NCI-H1417 (cell line): ENCODE data around the gene FKBP8.
"Not testable (repeated sequence)": the region's sequence is repeated elsewhere in the genome, so short reads cannot be mapped to it uniquely, and the experiment has no call there.

ENCODE experiments used
- DNase-seq, 3 experiments: peaks; one replicate each; lab custom pipeline; 2025; lab: John Stamatoyannopoulos, UW

FKBP8 gene

DNA sequence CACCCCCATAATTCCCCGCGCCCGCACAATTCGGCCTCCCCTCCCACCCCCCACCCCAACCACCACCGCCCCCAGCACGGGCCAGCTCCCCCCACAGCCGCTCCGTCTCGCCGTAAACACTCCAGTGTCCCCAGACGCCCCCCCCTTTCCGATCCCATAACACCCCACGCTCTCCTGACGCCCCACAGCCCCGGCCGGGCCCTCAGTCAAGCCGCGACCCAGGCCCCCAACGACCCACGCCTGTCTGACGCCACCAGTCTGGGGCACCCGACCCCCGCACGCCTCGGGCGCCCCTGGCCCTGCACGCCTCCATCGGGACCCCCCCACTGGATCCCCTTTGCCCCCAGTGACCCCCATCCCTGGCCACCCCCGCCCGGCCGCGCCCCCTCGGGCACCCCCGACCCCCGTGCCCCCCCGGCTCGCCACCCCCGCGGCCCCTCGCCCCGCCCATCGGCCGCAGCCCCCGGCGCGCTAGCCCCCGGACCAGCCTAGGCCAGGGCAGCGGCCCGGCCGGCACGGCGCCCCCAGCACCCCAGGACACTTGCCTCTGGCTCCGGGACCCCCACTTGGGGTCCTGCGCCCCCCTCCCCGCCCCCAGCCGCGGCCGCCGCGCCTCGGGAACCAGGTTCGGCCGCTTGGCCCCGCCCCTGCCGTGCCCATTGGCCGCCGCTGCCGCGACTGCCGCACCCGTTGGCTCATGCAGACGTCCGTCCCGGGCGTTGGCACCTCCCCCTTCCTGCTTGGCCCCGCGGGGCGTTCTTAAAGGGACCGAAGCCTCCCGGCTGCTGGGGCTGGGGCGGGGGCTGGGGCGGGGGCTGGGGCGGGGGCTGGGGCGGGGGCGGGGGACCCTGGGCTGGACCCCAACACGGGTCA, at the start of gene FKBP8:
FKBP8 (minus strand) TSS at position 633 of the 873 bp plus-strand sequence. CDS start 1,603 bp downstream, outside the sequence.
- peak; percentile 79 to 87 (median 82) for DNase-seq

DNA sequence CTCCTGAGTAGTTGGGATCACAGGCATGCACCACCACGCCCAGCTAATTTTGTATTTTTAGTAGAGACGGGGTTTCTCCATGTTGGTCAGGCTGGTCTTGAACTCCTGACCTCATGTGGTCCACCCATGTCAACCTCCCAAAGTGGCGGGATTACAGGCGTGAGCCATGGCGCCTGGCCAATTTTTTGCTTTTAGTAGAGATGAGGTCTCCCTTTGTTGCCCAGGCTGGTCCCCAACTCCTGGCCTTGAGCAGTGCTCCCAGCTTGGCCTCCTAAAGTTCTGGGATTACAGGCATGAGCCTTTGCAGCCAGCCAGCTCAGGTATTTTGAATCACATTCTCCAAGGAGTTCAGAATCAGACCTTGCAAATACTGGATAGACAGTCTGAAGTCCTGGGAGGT, 49.4 kb upstream of the FKBP8 start:
- DNase-seq: not testable (repeated sequence)

DNA sequence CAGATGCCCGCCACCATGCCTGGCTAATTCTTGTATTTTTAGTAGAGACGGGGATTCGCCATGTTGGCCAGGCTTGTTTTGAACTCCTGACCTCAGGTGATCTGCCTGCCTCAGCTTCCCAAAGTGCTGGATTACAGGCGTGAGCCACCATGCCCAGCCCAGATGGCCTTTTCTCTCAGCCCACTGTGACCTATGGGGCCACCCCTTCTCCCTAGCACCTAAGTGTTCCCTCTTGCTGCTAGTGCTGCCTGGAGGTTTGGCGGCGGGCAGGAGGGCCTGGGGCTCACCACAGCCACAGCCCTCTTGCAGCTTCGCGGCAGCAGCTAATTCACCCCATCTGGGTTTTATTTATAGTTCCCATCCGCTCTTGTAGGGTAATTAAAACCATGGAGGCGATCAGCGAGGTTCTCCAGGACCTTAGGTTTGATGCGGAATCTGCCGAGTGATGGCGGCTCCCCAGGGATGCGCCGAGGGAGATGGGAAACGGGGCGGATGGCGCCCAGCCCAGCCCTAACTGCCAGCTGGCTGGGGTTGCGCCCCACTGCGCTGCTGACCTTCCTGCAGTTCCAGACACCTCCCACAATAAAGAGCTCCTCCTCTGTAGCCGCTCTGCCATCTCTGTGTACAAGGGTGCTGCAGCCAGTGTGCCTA, 48.5 kb upstream of the FKBP8 start:
- DNase-seq: no peak

DNA sequence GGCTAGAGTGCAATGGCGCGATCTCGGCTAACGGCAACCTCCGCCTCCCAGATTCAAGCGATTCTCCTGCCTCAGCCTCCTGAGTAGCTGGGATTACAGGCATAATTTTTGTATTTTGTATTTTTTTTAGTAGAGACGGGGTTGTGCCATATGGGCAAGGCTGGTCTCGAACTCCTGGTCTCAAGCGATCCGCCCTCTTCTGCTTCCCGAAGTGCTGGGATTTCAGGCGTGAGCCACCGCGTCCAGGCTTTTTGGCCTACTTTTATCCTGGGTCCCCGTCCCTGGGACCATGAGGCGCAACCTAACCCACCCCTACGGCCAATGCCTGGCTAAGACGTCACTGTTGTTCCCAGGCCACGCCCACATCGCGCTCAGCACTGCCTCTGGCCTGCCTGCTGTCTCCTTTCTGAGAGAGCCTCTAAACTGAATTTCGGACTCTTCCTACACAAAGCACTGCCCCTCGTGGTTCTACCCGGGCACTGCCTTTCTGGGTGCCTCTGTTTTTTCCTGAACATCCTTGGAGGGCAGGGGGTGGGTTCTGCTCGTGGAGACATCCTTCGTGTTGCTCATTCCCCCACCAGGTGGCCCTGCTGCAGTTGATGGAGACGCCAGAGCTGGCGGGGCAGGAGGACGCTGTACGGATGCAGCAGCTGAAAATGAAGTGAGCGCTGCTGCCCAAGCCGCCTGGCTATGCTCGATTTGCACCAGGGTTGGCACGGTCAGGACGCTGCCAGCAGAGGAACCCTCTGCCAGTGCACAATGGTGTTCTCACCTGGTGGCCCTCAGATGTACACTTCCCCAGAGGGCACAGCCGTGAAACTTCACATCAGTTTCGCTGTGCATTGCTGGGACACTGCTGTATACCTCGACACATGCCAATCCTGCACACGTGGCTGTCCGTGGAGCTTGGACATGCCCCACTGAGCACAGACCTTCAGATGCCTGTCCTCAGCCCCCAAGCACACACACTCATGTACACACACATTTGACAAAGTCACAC, 47.2 kb upstream of the FKBP8 start:
- DNase-seq: peak in 2 of 3 experiments; percentile 86 to 93

DNA sequence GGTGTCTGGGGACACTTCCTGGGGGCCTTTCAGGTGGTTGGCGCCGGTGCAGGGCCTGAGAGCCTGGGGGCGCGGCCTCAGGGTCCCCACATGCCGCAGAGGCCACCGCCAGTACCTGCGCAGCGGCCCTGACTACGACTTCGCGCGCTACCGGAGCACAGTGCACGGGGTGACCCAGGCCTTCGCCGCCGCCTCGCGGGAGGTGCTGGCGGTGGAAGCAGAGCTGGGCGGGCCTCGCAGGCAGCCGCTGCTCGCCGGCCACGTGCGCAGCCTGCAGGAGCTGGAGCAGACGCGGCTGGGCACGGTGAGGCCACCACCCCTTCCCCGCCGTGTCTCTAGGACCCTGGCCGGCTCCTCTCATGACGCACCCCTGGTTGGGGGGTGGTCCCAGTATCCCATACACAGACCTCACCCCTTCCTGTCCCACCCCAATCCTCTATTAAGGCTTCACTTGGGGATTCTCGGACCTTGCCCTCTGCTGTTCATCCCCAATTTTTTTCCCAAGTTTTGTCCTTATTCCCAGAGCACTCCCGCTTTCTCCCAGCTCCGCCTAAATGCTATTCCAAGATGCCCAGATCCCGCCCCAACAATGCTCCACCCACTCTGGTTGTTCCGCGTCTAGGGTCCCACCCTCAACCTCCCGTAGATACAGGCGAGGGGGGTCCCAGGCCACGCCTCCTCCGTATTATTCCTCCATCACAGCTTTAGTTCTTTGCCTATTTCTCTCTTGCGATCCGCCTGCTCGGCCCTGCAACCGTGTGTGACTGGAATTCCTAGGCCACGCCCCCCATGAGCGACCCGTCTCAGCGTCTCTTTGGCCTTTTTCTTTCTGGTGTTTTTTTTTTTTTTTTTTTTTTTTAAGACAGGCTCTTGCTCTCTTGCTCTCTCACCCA, 46.3 kb upstream of the FKBP8 start:
- DNase-seq: peak; percentile 33 to 81 (median 80)

DNA sequence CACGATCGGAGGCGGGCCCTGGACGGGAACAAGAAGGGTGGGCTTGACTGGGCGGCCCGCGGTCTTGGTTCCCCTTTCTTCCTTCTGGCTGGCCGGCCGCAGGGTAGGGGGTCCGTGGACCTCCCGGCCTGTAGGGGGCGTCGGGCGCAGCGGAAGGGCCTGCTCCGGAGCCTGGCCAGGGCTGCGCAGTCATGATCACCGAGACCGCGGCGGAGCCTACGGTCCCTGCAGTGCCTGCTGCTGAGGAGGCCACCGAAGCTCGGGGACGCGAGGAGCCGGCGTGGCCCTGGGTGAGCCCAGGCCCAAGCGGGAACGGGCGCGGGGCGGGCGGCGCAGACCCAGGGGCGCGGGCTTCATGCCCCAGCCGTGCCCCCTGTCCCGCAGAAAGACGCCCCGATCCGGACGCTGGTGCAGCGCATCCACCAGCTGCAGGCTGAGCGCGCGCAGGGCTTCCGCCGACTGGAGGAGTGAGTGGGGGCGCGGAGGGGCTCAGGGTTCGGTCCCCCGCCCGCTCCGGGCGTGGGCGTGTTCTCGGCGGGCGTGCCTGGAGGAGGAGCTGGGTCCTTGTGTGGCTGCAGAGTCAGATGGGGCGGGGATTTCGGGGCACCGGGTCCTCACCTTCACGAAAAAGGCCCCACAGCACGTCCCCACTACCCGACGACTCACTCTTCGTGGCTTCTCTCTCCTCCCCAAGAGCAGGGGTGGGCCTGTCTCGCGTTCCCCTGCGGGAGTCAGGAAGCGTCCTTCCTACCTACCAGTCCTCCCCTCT, 45.4 kb upstream of the FKBP8 start, which contains the start of gene REX1BD:
REX1BD (plus strand) TSS at position 188 of the 769 bp plus-strand sequence; CDS start at position 192, 4 bp downstream.
- DNase-seq: peak; percentile 48 to 90 (median 89)

DNA sequence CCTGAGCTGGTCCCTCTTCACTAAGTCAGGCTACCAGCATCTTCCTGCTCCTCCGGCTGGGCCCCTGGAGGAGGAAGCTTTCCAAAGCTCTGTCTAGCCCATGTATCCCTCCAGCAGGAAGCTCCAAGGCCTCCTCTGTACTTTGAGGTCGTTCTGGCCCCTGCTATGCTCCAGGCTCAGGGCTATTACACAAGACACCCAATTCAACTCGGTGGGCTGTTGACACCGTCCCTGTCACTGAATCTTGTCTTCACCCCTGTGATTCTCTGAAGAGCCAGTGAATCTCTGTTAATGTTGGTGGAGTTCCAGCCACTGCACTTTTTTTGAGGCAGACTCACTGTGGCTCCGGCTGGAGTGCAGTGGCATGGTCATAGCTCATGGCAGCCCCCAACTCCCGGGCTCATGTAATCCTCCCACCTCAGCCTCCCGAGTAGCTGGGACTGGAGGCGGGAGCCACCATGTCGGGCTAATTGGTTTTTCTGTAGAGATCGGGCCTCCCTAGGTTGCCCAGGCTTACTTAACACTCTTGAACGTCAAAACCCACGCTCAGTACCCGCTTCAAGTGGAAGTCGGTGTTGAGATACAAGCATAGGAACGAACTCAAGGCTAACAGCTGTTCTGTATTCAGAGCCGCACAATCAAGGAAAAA, 44.7 kb upstream of the FKBP8 start:
- DNase-seq: no peak

DNA sequence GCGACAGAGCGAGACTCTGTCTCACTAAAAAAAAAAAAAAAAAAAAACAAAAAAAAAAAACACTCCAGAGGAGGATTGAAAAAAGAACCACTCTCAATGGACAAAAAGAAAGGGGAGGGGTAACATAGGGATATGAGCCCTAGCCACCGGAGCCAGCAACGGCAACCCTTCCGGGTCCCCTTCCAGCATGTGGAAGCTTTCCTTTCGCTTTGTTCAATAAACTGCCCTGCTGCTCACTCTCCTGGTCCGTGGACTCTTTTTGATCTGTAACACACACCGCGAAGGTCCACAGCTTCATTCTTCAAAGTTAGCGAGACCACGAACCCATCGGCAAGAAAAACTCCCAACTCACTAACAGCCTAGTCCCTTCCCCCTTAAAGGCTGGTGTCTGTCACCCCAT, 44.2 kb upstream of the FKBP8 start:
- no peak for DNase-seq

DNA sequence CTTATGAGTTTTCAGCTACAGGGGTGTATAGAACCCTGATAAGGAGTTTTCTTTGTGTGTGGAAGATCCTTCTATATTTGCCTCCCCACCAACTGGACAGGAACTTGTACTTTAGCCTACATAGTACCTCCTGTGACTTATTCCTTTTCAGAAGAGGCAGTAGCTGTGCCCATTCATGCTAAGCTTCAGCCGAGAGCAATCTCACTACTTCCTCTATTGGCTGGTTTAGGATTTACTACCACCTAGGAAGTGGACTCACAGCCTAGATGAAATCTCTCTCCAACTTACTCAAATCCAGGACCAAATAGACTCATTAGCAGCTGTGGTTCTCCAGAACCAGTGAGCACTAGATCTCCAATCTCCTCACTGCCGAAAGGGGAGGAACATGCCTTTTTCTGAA, 42.9 kb upstream of the FKBP8 start:
- no peak for DNase-seq

DNA sequence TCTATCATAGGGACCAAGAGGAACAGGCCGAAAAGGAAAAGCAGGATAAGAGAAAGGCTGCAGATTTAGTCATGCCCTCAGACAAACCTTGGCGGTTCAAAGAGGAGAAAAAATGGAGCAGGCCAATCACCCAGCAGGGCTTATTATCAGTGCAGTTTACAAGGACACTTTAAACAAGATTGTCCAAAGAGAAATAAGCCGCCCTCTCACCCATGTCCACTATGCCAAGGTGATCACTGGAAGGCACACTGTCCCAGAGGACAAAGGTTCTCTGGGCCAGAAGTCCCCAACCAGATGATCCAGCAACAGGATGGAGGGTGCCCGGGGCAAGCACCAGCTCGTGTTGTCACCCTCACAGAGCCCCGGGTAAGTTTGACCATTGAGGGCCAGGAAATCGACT, 36.9 kb upstream of the FKBP8 start:
- DNase-seq: no peak

DNA sequence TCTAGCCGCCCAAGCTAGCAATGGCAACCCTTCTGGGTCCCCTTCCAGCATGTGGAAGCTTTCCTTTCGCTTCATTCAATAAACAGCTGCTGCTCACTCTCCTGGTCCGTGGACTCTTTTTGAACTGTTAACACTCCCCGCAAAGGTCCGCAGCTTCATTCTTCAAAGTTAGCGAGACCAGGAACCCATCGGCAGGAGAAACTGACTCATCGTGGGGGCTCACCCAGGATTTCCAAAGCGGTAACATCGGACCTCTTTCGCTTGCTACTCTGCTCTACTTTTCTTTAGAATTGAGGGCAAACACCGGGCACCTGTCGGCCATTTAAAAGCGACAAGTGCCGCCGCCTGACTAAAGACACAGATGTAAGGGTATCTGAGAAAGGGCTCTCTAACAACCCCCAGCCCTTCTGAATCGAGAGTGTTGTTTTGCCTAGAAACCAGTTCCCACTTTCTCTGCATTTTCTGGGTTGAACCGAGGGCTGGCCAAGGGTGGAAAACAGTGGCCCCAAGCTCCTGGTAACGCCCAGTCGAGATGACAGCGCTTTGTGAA, 34.1 kb upstream of the FKBP8 start:
- no peak for DNase-seq

DNA sequence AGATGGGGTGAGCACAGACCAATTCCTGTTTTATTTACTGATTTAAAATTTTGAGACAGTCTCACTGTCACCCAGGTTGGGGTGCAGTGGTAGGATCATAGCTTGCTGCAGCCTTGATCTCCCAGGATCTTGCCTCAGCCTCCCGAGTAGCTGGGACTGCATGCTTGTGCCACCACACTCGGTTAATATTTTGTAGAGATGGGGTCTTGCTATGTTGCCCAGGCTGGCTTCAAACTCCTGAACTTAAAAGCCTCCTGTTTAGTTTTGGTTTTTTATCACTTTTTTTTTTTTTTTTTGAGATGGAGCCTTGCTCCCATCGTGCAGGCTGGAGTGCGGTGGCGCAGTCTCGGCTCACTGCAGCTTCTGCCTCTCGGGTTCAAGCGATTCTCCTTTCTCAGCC, 33.0 kb upstream of the FKBP8 start:
- DNase-seq: no peak

DNA sequence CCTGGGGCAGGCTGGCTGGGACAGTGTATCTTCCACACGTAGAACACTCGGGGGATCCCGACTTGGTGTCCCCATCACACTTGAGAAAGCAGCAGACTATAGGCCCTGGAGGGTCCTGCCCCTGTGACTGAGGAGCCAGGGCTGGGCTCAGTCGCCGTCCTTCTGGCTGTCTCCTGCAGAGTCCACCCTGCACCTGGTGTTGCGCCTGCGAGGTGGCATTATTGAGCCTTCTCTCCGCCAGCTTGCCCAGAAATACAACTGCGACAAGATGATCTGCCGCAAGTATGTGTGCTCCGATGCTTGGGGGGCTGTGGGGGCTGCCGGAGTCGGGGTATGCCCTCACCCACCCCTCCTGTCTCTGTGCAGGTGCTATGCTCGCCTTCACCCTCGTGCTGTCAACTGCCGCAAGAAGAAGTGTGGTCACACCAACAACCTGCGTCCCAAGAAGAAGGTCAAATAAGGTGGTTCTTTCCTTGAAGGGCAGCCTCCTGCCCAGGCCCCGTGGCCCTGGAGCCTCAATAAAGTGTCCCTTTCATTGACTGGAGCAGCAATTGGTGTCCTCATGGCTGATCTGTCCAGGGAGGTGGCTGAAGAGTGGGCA, 31.4 kb upstream of the FKBP8 start:
- DNase-seq: peak in 1 of 3 experiments; percentile 20

DNA sequence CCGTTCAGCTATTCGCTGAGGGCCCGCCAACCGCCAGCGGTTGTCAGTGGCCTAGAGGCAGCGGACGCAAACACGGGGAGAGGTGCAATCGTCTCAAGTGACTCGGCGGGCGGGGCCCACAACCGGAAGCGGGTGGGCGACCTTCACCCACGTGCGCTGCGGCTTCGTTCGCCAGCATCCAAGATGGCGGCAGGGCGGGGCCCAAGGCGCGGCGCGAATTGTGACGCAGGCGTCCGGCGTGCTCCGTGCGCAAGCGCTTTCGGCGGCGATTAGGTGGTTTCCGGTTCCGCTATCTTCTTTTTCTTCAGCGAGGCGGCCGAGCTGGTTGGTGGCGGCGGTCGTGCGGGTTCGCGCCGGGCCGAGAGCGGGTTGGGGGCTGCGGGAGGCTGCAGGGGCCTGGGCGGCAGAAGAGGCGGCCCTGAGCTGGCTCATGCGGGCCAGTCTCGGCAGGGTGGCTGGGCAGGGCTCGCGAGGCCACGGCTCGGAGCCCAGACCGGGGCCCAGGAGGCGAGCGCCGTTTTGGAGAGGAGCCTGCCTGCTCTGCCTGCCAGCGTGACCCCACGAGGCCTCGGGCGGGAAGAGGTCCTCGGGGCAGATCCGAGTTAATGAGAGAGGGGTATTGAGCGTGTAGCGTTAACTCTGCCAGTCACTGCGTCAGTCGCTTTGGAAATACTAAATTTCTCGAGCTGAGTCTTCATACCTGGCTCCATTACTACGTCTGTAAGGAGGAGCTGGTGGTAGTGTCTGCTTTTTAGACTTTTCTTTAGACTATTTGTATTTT, 28.4 kb upstream of the FKBP8 start, which contains the start of gene UBA52:
UBA52 (plus strand) TSS at position 294 of the 781 bp plus-strand sequence. CDS start 1,444 bp downstream, outside the sequence.
- DNase-seq: peak; percentile 95 to 98 (median 98)

DNA sequence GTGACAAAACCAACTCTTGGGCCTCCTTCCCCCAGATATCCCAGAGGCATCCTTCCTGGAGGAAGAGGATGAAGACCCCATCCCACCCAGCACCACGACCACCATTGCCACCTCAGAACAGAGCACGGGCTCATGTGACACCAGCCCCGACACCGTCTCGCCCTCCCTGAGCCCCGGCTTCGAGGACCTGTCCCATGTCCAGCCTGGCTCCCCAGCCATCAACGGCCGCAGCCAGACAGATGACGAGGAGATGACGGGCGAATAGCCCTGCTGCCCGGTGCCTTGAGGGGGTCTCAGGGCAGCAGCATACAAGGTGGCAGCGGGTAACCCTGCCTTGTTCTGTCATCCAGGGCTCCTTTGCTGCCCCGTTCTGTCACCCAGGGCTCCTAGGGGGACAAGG, 25.0 kb upstream of the FKBP8 start:
- no peak for DNase-seq

DNA sequence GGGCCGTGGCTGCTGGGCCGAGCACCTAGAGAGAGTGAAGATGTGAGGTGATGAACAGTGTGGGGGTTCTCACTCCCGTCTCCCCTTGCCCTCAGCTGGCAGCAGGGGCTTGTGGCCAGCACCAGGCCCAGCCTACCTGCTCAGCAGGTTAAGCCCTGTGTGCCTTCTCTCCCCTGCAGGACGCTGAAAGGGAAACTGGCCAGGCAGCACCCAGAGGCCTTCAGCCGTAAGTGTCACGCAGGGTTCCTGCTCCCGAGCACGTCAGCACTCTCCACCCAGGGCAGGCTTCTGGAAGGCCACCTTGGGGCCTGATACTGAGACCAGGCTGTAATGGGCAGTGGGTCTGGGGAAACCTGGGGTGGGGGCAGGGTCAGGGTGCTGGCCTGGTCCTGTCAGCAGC, 23.6 kb upstream of the FKBP8 start:
- no peak for DNase-seq

DNA sequence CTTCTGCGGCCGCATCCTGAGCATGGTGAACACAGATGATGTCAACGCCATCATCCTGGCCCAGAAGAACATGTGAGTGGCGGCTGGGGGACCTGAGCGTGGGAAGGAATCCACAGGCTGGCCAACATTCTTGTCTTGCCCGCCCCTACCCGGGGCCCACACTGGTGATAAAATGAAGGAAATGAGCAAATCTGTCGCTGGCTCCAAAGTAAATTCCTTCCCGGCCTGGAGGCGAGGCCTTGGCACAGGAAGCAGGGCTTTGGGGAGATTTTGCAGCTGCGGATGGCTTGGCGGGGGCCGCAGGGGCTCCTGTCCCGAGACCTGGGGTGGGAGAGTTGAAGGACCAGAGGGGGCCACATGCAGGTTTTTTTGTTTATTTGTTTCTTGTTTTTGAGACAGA, 18.7 kb upstream of the FKBP8 start:
- DNase-seq: no peak

DNA sequence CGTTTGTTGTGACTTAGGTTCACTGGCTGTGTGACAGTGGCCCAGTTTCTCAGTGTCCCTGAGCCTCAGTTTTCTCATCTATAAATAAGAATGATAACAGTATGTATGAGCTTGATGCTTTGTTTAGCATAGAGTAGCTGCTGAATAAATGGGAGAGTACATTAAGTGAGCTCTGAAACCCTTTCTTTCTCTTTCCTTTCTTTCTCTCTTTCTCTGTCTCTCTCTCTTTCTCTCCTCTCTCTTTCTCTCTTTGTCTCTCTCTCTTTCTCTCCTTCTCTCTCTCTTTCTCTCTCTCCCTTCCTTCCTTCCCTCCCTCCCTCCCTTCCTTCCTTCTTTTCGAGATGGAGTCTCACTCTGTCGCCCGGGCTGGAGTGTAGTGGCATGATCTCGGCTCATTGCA, 16.3 kb upstream of the FKBP8 start:
- no peak for DNase-seq
